NCI-H524 (cell line): ENCODE results near the gene XYLT2.
"Not testable (repeated sequence)": the region's sequence is repeated elsewhere in the genome, so short reads cannot be mapped to it uniquely, and the experiment has no call there.

Experiments
- DNase-seq, 2 experiments: peaks; one replicate each; lab custom pipeline; 2025; lab: John Stamatoyannopoulos, UW

The XYLT2 gene

DNA sequence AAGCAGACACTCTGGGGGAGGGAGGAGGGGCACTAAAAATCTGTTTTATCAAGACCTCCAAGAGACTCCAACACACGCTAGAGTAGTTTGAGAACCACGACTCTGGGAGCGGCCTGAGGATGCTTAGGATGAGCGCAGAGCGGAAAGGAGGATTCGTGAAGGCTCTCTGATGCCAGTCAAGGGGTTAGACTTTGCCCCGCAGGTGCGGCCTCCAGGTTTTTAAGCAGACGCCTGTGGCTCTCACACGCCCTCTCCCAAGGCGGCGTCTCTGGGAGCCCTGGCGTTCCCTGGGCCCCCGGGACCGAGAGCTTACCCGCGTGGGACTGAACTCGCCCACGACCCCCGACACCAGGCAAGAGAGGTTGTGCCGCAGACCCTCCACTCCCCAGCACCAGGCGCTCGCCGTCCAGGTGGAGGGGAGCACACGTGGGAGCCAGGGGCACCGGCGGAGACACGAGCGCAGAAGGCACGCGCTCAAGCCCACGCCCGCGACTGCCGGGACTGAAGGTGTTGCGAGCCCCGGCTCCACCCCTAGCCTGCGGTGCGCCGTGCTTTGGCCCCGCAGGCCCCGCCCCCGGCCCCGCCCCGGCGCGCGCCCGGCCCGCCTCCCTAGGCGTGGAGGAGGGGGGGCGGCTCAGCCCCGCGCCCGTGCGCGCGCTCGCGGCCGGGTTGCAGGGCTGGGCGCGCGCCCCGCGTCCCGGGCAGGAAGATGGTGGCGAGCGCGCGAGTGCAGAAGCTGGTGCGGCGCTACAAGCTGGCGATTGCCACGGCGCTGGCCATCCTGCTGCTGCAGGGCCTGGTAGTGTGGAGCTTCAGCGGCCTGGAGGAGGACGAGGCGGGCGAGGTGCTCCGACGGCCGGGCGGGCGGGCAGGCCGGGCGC lies at the start of gene XYLT2:
Gene XYLT2 (plus strand): TSS at position 695 of the 881 bp plus-strand sequence. CDS start 15 bp downstream, at position 710.
- peak; percentile 69 to 86 for DNase-seq

GRCh38 chr17:50297407-50297865 lies 48.5 kb upstream of the XYLT2 start:
- DNase-seq = peak; percentile 35 to 75

DNA sequence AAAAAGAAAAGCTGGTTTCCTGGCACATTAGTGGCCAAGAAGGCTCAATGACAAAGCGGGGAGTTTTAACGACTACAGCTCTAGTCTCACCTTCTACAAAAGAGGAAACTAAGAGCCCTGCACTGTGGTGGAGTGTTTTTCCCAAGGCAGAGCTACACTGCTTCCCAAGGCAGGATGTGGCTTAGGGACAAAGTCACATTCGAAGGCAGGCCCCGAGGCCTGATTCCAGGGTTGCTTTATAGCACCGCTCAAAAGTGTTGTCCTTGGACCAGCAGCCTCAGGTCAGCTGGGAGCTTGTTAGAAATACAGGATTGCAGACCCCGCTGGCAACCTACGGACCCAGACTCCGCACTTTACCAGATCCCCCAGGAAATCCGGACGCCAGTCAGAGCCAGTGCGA lies 47.9 kb upstream of the XYLT2 start:
- no peak for DNase-seq

DNA sequence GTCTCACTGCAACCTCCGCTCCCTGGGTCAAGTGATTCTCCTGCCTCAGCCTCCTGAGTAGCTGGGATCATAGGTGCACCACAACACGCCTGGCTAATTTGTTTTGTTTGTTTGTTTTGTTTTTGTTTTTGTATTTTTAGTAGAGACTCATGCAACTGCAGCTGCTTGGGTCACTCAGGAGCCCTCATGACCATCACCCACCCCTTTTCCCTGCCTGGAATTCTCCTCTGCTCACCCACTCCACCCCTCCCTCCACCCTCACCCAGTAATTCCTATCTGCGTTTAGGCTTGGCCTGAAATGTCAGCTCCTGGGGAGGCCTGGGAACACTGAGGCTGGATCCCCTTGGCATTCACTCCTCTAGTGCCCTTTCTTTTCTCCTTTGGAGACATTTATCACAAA lies 46.1 kb upstream of the XYLT2 start:
- no peak for DNase-seq

GRCh38 chr17:50300824-50301223 lies 45.1 kb upstream of the XYLT2 start:
- DNase-seq = not testable (repeated sequence)

DNA sequence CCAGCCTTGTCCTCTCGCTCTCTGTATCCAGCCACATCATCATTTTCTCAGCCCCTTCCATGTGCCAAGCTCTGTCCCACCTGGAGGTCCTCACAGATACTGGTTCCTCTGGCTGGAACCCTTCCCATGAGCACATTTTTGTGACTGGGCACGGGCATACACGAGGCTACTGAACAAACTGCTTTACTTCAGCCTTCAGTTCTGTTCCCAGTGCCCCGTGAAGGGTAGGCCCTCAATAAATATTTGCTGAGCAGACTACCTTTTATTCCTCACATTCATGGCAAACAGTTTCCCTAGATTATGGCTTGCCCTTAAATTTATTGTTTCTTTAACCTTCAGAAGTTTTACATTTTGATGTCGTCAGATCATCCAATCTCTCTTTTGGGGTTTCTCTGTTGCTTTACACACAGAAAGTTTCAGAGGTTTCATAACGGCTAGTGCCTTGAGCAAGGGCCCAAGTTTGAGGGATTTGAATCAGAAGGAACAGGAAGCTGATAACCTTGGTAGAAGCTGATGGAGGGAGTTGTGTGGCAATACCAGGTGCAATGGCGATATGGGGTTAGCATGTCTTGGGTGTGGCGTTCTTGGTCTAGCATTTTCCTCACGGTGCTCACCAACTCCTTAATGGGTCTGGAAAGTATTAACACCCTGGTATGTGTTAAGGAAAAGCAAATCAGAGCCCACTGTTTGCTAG lies 43.9 kb upstream of the XYLT2 start:
- no peak for DNase-seq

DNA sequence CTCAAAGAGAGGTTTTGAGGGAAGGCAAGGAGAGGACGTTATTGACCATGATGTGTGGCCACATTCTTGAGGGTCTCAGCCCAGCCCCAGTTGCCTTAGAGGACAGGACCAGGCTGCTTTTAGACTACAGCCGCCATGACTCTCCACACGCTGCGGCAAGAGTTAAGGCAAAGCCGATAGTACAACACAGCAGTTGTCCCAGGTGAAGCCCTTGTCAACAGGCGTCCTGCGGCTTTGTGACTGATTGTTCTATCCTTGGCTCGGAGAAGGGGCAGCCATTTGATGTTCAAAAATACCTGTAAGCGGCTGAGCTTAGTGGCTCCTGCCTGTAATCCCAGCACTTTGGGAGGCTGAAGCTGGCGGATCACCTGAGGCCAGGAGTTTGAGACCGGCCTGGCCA lies 42.9 kb upstream of the XYLT2 start:
- DNase-seq = no peak

GRCh38 chr17:50303596-50303995 lies 42.3 kb upstream of the XYLT2 start:
- DNase-seq = no peak

DNA sequence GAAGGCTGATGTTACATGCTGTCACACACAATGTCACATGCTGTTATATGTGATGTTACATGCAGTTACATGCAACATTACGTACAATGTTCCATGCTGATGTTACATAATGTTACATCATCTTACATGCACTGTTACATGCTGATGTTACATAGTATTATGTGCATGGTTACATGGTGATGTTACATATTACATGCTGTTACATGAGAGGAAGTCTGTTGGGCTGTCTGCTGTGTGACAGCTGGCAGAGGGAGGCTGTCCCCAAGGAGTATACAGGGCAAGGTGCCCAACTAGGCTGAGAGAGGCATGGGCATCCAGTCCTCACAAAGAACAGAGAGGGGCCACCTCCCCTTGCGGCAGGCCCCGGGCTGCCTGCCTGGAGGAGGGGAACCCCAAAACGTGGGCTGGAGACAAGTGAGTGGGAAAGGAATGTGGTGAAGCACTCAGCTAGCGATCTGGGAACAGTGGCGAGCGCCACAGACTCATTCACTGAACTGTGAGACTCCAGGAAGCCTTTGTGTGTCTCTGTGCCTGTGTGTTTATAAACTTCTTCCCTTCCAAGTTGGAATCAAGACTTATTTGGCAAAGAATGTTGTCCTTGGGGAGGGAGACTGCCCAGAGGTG lies 41.0 kb upstream of the XYLT2 start:
- DNase-seq = peak in 1 of 2 experiments; percentile 21

- no peak for DNase-seq
Observed at GRCh38 chr17:50307654-50308053, 38.3 kb upstream of the XYLT2 start.

DNA sequence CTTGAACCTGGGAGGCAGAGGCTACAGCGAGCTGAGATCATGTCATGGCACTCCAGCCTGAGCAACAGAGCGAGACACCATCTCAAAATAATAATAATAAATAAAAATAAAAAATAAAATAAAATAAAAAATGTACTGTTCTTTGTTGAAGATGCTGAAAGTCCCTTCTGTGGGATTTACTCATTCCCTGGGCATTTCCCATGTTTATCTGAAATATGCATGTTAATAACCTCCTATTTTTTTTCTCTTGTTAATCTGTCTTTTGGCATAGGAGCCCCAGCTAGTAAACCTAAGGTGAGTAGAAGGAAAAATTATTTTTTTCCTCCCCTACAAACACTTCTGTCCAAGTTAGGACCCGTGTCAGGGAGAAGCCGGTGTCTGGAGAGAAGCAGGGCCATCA lies 37.3 kb upstream of the XYLT2 start:
- DNase-seq = no peak

DNA sequence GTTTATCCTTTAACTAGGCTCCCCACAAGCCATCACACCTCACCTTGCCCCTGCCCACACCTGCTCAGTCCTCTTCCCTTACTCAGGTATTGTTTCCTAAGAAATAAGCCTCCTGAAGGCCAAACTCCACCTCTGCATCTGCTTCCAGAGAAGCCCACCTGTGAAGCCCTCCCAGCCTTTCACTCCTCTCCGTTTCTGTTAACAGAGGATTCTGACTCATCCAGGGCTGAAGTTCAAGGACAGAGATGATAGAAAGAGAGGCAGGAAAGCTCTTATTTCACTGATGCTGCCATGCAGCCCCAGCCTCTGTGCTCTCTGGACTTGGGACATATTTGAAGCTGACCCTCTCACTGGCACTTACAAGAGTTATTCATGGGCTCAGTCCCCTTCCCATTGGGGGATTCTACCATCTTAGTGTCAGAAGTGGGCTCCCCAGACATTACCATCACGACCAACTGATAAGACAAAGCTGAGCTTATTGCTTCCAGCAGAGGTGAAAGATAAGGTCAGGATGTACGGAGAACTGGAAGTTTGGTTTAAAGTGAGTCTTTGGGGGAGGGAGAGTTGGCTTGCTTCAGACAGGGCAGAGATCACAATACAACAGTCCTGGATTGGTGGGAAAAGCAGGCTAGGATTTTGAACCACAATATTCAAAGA lies 35.3 kb upstream of the XYLT2 start:
- no peak for DNase-seq

- no peak for DNase-seq
Observed at GRCh38 chr17:50311112-50311460, 34.8 kb upstream of the XYLT2 start.

DNA sequence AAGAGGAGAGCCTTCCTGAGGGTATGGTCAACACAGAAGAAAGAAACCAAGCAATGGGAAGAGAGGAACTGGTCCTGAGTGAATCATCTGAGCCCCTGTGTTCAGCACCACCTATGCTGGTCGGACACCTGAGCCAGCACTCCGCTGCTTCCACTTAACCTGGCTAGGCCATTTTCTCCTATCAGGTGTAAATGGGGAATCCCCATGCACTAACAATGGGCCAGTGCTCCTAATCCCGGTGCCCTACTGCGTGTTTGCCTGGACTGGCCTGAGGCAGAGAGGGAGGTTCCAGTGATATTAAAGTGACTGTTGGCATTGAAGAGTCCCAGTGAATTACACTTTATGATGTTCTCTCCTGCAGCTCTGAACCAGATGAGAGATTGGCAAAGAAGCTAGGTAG lies 34.4 kb upstream of the XYLT2 start:
- no peak for DNase-seq

DNA sequence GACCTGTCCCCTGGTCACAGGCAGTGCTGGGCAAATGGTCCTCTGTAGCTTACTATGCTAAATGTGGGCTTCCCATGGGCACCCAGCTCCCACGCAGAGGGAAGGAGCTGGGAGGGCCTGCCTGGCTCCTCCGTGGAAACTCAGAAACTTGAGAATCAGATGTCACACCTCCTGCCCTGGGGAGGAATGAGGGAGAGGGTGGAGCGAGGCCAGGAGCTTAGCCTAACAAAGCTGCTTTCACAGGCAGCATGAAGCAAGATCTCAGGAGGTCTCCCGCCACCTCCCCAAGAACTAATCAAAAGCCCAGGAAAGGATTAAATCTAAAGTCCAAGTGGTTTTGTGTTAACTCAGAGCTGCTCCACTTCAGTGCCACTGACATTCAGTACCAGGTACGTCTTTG lies 33.6 kb upstream of the XYLT2 start:
- no peak for DNase-seq

DNA sequence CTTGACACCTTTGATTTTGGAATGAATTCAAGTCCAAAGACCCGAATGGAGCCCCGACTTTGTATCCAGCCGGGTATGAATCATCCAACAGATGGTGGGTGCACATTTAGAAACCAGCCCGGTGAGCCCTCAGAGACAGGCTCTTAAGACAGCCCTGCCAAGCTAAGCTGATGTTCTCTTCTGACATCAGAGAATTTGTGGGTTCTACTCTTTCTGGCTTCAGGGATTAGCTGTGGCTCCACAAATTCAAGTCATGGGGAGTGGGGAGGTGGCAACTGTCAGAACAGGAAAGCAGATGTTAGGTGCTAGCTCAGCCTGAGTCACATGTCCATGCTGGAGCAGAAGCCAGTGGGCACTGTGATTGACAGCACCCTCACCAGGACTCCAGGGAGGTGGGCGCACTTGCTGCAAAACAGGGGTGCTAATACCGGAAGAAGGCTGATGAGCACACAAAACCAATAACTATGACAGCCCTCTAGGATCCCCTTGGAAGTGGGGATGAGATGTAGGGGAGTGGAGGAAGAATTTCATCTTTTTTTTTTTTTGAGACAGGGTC lies 31.4 kb upstream of the XYLT2 start:
- DNase-seq = peak in 1 of 2 experiments; percentile 51

DNA sequence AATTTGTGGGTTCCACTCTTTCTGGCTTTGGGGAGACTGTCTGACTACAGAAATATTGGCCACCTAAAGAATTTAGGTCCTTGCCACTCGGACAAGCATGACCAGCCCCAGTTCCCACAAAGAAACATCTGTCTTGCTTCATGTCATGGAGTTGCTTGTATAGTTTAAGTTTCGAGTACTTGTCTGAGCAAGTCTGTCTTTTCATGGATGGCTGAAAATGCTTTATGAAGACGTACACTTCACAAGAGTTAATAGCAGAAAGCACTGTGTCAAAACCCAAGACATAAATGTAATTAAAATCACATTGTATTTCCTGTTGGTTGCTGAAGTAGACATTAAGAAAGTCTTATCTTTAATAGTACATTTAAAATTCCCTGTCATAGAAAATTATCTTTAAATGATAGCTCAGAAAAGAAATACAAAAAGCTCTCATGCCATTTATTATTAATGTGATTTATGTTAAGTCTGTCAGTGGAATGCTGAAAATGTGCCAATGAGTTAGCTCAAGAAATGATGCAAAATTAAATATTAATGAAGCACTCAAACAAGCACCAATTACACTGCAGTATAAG lies 29.8 kb upstream of the XYLT2 start:
- no peak for DNase-seq

DNA sequence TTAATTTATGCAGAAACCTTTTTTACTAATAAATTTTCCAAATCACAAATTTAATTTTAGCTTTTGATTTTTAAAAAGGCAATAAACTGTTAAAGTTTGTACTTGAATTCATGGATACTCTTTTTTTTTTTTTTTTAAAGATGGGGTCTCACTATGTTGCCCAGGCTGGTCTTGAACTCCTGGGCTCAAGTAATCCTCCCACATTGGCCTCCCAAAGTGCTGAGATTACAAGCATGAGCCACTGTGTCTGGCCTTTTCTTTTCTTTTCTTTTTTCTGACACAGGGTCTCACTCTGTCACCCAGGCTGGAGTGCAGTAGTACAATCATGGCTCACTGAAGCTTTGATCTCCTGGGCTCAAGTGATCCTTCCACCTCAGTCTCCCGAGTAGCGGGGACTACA lies 29.3 kb upstream of the XYLT2 start:
- DNase-seq = not testable (repeated sequence)

- DNase-seq = no peak
Observed at GRCh38 chr17:50317121-50317520, 28.8 kb upstream of the XYLT2 start.

DNA sequence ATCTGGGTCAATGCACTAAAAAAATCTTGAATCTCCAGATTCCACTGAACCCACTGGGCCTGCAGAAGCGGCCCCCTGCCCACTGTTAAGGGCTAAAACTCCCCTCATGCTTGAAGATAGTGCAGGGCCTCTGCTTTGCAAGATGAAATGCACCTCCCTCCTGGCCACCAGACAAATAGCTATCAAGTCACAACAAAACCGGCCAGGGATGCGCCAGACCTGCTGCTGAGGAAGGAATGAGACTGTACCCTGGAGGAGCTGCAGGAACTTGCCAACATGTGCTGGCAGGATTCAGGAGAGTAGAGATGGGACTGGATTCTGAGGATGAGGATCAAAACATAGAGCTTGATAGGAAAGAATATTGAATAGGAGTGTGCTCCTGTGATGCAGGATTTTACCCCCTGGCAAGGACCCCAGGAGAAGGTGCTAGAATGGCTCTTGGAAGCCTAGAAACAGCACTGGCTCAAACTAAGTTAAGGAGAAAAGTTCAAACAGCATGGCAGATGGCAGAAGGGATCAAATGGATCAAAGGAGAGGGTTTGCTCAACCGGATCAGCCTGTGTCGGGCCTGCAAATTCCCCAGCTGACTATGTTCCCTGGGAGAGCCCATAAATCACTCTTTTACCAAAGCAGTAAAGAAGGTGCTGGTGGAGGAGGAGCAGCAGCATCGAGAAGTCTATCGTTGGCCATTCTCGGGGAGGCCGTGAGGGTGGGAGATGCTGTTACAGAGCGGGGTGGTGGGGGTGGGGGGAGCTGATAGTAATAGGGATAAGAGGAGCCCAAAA lies 27.2 kb upstream of the XYLT2 start:
- peak; percentile 56 to 93 for DNase-seq
